GM19328 (cell line): ENCODE results near the gene CFAP99.
"Not testable (repeated sequence)": the region's sequence is repeated elsewhere in the genome, so short reads cannot be mapped to it uniquely, and the experiment has no call there.

ENCODE experiments used
- ATAC-seq: cut with Tn5 transposase; IDR thresholded peaks from one replicate; pipeline ENCODE4 v1.9.1; 2021; ENCODE audit warnings: mild to moderate bottlenecking, moderate library complexity; ENCODE audit not compliant: unreplicated experiment

The CFAP99 gene

DNA sequence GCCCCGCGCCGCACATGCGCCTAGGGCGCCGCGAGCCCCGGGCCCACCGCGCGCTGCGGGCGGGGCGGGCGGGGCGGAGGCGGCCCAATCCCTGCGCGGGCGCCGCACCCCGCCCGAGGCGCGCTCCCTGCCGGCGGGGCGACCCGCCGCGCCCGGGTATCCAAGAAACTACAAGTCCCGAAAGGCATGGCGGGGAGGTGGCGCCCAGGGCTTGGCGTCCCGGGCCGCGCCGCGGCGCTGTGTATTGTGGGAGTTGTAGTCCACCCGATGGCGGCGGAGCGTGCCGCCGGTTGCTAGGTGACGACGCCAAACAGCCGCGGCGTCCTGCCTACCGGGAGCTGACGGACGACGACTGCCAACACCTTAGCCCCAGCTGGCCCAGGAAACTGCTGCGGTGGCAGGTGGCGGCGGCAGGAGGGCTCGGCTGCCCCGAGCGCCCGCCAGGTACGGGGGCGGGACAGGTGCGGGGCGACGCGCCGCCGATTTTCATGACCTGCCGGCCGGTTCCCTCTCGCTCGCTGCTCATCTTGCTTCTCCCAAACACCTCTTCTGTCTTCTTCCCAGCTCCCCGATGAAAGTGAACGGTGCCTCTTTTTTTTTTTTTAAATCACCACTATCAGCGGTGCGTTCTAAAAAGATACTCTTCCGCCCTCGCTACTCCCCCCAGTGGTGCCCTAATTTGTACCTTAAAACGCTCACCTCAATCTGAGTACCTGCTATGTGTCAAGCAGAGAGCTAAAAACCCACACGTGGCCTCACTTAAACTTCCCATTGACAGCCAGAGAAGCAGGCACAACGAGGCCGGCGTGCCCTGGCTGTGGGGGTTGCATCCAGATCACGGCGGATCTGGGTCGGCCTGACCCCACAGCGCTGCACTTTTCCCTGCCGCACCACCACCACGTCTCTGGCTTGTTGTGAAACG lies at the start of gene CFAP99:
TSS of gene CFAP99 (plus strand) at position 306 of the 922 bp plus-strand sequence.
- peak; percentile 98 for ATAC-seq

DNA sequence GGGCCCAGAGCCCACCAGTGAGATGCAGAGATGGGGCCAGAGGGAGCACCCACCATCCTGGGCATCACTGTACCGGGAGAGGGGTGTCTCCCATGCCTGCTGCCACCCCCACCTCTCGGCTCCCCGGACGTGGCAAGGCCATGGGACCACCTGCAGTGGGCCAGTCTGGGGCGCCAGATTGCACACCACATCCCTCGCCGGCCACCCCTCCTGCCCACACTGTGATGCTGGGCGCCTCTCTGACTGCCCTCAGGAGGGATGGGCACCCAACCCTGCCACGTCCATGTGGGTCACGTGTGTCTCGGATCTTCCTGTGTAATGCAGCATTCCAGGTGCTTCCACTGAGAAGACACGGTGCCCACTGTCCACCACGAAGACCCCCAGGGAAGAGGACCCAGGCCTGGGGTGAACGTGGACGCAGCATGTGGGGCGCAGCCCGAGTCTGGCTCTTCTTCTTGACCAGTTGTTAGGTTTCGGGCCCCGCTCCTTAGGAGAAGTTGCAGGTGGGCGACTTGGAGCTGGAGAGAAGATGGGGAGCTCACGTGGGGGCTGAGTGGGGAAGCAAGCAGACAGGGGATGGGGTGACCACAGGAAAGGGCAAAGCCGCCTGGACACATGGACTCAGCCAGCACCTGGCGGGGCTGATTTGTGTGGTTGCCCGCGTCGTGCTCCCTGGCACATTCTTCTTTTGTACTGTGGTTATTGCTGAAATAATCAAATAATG lies 48.0 kb upstream of the CFAP99 start:
- ATAC-seq, result no peak

DNA sequence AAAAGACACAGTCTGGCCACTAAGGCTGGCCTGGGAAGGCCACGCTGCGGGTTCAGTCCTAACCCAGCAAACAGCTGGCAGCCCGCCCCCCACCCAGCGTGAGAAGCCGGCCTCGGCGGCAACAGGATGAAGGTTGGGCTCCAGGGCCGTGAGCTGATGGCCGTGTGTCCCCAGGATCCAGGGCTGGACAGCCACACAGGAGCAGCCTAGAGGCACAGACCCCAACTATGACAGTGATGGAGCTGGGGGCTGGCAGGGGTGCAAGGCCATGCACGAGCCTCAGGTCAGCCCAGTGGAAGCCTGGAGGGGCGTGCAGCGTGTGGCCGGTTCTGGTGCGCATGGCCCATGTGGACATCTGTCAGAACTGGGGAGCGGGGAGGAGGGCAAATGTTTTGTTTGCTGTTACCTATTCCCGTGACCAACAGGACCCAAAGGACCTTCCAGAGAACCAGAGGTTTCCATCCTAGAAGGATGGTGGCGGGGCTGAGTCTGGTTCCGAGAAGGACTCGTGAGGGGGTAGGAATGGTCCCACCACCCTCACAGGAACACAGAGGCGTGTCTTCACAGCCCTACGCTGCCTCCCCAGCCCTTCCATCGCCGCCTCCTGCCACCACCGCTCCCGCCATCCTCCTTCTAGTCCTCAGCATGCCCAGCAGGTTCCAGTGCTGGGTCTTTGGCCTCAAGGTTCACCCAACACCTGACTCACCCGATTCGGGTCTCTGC lies 46.8 kb upstream of the CFAP99 start:
- ATAC-seq, result no peak

DNA sequence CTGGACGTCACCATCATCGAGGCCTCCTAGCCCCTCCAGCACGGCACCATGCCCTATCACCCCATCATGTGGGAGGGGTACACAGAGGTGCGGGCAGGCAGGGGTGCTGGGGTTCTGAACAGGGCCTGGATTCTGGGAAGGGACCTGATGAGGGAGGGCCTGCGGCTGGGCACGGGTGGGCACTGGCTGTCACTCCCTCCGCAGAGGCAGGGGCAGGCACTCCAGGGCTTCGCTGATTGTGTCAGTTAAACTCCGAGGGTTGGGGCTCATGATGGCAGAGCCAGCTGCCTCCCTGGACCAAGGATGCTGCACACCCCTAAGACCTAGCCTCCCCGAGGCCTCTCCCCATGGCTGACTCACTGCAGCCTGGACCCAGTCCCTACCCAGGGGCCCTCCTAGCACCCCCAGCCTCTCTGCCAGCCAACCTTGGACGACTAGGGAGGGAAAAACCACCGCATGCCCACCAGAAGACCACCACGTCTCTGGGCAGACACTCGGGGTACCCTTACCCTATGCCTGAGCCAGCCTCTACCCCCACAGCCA lies 46.2 kb upstream of the CFAP99 start:
- no peak for ATAC-seq

DNA sequence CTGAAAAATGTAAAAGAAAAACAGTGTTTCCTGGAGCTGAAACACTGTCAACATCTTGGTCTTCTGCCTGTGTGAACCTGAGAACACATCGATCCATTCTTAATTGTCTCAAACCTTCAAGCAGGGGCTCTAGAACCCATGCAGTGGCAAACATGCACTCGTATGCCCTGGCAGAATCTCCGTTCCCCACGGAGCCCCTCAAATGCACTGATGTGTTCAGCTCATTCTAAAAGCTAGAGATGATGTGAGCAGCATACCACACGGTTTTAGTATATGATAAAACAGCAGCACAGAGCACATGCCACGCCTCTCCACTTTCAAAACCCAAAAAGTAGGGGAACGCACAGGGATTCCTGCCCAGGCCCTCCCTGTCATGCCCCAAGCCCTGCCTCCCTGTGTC lies 45.2 kb upstream of the CFAP99 start:
- ATAC-seq, result no peak

DNA sequence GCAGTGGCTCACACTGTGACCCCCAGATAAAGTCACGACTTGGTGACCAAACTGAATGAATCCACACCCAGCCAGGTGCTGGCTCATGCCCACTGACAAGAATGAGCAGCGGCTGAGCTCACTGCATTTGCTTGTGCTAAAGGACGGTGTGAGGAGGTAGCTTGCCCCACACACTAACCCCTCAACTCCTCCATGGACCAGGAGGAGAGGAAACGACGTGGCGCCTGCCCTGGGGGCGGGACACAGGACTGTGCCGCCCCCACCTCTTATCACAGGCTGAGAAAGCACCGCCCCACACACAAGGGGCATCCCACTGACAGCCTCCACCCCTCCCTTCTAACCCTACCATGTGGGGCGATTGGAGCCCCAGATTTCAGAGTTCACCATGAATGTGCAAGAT lies 43.3 kb upstream of the CFAP99 start:
- no peak for ATAC-seq

DNA sequence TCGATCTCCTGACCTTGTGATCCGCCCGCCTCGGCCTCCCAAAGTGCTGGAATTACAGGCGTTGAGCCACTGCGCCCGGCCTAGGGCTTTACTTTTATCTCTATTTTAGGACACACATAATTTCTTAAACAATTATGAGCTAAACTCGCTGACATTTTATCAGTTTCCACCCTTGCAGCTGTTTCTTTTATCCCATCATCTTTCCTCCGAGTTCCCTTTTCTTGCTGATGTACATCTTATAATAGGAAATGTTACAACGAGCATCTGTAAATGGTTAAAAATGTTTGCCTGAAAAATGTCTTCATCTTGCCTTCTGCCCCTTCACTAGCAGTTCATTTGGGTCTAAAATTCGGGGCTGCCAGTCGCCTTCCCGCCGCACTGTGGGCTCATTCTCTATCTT lies 41.5 kb upstream of the CFAP99 start:
- no peak for ATAC-seq

DNA sequence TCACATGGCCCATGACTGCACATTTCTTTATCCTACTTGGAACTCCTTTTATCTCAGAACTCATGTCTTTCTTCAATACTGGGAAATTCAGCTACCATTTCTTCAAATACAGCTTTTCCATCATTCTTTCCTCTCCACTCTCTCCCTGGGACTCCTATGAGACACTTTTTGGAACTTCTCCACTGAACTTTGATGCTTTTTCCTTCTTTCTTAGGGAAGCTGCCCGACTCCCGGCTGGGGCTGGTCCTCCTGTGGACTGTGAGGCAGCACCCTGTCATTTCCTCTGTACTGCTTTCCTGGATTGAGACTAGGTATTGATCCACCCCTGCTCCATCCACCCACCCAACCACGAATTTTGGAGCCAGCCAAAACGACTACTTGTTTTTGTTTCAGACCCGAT lies 40.4 kb upstream of the CFAP99 start:
- ATAC-seq, result no peak

DNA sequence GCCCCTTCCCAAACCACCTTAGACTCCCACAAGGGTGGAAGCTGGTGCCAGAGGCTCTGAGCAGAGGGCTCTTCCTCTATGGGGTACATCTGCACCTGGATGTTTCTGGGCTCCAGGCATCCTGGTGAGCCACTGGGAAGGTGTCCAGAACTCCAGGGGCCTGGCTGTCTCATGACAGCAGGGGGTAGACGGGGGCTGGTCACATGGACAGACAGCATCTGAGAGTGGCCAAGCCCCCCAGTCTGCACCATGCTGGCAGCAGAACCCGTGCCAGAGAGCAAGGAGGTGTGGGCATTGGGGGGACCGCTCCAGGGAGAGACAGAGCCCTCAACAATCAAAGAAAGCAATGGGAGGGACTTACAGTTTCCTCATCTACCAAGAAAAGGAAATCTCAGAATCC lies 39.9 kb upstream of the CFAP99 start:
- ATAC-seq, result no peak

DNA sequence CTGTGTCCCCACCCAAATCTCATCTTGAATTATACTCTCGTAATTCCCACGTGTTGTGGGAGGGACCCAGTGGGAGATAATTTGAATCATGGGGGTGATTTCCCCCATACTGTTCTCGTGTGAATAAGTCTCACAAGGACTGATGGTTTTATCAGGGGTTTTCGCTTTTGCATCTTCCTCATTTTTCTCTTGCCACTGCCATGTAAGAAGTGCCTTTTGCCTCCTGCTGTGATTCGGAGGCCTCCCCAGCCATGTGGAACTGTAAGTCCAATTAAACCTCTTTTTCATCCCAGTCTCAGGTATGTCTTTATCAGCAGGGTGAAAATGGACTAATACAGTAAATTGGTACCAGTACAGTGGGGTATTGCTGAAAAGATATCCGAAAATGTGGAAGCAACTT lies 38.2 kb upstream of the CFAP99 start:
- not testable (repeated sequence) for ATAC-seq

DNA sequence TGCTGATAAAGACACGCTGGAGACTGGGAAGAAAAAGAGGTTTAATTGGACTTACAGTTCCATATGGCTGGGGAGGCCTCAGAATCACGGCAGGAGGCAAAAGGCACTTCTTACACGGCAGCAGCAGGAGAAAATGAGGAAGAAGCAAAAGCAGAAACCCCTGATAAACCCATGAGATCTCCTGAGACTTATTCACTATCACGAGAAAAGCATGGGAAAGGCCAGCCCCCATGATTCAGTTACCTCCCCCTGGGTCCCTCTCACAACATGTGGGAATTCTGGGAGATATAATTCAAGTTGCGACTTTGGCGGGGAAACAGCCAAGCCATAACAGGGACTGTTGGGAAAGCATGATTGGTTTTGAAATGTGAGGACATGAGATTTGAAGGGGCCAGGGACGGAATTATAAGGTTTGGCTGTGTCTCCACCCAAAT lies 36.0 kb upstream of the CFAP99 start:
- not testable (repeated sequence) for ATAC-seq

DNA sequence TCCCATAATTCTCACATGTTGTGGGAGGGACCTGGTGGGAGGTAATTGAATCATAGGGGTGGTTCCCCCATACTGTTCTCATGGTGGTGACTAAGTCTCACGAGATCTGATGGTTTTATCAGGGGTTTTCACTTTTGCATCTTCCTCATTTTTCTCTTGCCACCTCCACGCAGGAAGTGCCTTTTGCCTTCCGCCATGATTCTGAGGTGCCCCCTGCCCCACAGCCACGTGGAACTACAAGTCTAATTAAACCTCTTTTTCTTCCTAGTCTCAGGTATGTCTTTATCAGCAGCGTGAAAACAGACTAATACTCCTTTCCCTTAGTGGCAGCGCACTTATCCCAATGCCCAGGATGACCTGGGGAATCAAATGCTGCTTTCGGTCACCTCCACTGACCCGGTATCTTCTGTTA lies 35.5 kb upstream of the CFAP99 start:
- ATAC-seq, result not testable (repeated sequence)

DNA sequence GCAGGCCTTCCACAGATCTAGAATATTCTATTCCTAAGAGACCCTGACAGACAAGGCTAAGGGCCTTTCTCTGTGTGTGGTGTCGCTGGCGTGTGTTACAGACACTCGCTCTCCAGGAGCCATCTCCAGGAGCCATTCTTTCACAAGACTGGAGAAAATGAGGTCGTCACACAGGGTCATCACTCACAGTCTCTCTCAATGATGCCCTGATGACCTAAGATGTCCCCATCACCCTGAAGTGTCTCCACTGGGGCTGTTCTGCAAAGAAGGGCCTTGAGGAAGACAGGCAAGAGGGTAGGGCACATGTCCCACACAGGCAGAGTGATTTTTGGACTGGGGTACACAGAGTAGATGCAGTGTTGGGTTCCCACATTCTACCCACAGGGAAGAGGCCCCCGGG lies 35.0 kb upstream of the CFAP99 start:
- ATAC-seq, result no peak

DNA sequence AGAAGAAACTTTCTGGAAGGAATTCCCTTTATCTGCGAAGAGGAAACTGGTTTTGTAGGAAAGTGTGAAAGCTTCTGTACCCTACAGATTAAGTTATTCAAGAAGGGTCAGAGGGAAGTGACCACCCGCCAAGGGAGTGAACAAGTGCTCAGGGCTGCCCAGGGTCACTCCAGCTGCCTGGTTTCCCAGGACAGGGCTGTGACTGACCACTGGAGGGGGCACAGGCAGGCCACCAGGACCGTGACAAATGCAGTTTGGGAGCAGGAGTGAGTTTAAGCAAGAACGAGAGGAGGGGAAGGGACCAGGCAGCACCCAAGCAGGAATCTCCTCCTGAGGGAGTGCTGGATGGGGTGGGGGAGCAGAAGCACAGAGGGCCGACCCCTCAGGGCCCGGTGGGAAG lies 34.5 kb upstream of the CFAP99 start:
- ATAC-seq, result no peak

DNA sequence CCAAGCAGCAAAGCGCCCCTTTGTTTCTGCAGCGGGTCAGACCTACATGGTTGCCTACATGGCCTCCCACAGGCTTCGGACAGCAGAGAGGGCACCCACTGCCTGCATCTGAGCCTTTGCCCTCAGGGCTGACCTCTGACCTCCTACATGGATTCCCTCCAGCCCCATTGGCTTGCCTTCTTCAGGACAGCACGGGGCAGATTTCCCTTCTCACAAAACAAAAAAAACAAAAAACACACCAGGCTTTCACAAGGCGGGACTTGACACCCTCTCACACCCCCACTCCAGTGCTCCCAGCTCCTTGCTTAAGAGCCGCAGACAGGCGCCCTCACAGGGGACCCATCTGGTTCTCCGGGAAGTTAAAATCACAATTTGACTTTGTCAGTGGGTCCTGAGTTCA lies 33.2 kb upstream of the CFAP99 start:
- ATAC-seq, result no peak

DNA sequence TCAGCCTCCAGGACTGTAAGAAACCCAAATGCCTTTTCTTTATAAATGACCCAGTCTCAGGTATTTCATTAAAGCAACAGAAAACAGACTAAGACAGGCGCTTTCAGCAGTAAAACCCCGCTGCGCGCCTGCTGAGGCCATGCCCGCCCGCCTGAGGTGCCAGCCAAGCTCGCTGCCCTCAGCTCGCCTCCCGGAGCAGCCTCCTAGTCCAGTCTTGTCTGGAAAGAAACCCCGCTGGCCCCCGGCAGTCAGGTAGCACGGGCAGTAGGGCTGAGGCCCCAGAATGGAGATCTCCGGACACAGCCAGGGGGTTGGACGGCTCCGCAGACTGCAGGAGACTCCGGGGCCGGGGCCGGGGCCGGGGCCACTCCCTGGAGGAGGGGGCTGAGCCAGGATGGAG lies 32.0 kb upstream of the CFAP99 start:
- no peak for ATAC-seq

DNA sequence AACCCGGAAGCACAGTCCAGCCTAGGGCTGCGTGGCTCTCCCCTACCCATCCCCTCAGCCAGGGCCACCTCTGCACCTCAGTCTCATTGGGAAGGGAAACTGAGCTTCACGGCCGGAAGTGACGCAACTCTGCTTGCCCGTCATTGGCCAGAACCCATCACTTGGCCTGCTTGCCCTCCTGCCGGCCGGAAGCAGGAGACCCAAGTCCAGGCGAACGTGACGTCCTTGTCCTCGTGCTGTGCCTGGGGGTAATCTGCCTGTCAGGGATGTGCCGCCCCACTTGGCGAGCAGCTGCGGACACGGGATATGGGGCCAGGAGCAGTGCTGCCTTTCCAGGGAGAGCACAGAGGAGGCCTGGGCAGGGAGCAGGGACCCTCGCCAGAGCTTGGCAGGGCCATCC lies 31.5 kb upstream of the CFAP99 start:
- no peak for ATAC-seq

DNA sequence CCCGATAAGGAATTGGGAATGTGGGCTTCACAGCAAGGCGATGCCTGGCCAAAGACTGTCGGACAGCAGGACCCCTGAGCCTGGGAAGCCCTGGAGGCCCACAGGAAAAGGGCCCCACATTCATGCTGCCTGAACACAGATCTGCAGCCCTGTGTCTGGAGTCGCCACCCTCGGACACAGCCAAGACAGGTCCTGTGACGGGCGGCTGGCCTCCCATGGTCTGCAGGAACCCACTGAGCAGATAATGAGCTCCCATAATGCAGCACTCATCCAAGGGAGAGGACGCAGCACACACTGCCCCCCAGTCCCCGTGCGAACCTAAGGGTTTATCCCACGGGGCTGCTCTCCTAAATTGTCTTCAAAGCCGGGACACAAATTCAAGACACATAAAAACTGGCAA lies 30.9 kb upstream of the CFAP99 start:
- no peak for ATAC-seq

DNA sequence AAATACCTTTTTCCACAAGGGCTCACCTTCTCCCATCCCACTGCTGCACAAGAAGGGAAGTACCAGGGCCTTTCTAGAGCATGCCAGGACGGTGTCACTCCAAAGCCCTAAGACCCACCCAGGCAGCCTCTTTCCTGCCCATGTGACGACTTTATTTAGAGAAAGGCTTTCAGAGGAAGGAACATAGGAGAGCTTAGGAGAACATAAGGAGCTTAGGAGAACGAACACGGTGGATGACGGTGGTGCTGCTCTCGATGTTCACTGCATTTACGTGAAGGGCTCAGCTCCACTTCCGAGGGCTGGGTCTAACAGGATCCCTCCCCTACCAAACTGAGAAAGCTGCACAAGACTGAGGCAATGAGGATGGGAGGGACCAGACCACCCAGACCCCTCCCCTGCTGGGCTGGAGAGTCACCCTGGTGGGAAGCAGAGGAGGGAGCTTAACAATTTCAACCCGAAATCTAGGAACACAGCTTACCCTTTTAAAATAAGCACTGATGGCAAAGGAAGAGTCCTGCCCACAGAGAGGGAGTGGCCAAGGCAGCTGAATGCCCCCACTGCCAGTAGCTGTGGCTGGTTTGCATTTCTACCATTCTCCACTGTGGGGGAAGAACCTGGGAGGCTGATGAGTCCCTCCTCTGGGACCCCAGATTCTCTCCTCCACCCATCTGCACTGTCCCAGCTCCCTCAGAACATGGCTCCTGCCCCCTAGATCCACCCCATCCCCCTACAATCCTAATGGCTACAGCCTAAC lies 30.1 kb upstream of the CFAP99 start:
- no peak for ATAC-seq

DNA sequence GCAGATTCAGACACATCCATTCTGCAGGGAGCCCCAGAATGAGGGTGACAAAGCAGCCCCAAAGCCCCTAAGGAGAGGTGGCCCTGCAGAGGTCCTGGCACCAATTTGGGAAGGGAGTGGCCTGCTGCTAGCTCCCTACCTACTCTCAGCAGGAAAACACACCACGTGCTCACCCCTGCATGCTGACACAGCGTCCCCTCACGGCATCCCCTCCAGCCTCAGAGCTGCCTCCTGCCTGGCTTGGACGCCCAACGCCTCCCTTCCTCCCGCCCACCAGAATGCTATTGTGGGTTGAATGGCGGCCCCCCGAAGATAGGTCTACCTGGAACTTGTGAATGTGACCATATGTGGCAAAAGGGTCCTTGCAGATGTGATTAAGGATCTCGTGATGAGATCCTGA lies 29.1 kb upstream of the CFAP99 start:
- ATAC-seq, result no peak

DNA sequence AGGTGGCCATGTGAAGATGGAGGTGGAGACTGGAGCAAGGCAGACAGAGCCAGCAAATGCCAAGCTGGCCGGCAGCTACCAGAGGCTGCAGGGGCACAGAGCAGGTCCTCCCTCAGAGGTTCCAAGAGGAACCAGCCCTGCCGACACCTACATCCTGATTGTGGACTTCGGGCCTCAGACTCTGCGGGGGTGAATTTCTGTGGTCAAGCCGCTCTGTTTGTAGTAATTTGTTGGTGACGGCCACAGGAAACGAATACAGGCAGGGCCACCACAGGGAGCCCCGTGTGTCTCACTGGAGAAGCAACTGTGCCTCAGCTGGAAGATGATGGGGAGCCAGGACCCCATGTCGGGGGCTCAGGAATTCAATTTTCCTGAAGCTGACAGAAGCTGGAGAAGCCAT lies 28.6 kb upstream of the CFAP99 start:
- ATAC-seq, result no peak
